ENCODE results near the gene CFAP61. TPM values are rescaled to one million over a fixed set of nuclear protein-coding genes. Genes with fewer than 3 reads are reported as not detected.
"Not testable (repeated sequence)": the region's sequence is repeated elsewhere in the genome, so short reads cannot be mapped to it uniquely, and the experiment has no call there.

Gene CFAP61
- polyA plus RNA-seq, 1 experiment, result not detected

- H3K4me3 ChIP-seq (ENCODE audit: low read depth, low read length), result no peak overlapping the region
- no peak for TF ChIP-seq CTCF (IDR thresholded peaks at IDR 0.05; ENCODE audit: insufficient read depth, low read depth, low read length)
- no peaks in the 10 kb centered on the region; the same call in 1 of the 2 replicates for H3K27me3 ChIP-seq (ENCODE audit: control insufficient read depth, insufficient read depth, low read length)
- no peaks in the 10 kb centered on the region for H3K36me3 ChIP-seq (ENCODE audit: control insufficient read depth, insufficient read depth, low read length)
- no peak for DNase-seq (ENCODE audit: low read depth)
- POLR2A ChIA-PET, result no interaction called here
- CTCF ChIA-PET, result no interaction called here
These were observed 50.5 kb downstream of the CFAP61 start for GRCh38 chr20:20102716-20103258.

GRCh38 chr20:20103486-20103885, 51.2 kb downstream of the CFAP61 start:
- no peak overlapping the region for H3K4me3 ChIP-seq (ENCODE audit: low read depth, low read length)
- no peak for TF ChIP-seq CTCF (IDR thresholded peaks at IDR 0.05; ENCODE audit: insufficient read depth, low read depth, low read length)
- POLR2A ChIA-PET, result no interaction called here
- no peaks in the 10 kb centered on the region for H3K36me3 ChIP-seq (ENCODE audit: control insufficient read depth, insufficient read depth, low read length)
- DNase-seq (ENCODE audit: low read depth), result no peak
- no peaks in the 10 kb centered on the region; the same call in 1 of the 2 replicates for H3K27me3 ChIP-seq (ENCODE audit: control insufficient read depth, insufficient read depth, low read length)
- CTCF ChIA-PET, result no interaction called here

GRCh38 chr20:20123187-20123586, 70.9 kb downstream of the CFAP61 start:
- DNase-seq (ENCODE audit: low read depth); H3K27me3 ChIP-seq (ENCODE audit: control insufficient read depth, insufficient read depth, low read length); H3K36me3 ChIP-seq (ENCODE audit: control insufficient read depth, insufficient read depth, low read length); CTCF ChIA-PET; POLR2A ChIA-PET; H3K4me3 ChIP-seq (ENCODE audit: low read depth, low read length): not testable (repeated sequence)

- ChIA-PET POLR2A (no interaction called here), CTCF (interaction anchor here (0.6 to 0.7 kb wide), 3 partner anchors 103 to 903 kb away, joined by 3 read pairs; no protein-coding TSS in a partner anchor)
- TF ChIP-seq CTCF (IDR thresholded peaks at IDR 0.05; ENCODE audit: insufficient read depth, low read depth, low read length), result peak; percentile 29; the same call in 1 of the 2 replicates
- H3K27me3 ChIP-seq (ENCODE audit: control insufficient read depth, insufficient read depth, low read length), result no peaks in the 10 kb centered on the region
- H3K36me3 ChIP-seq (ENCODE audit: control insufficient read depth, insufficient read depth, low read length), result no peaks in the 10 kb centered on the region
- DNase-seq (ENCODE audit: low read depth), result no peak
- H3K4me3 ChIP-seq (ENCODE audit: low read depth, low read length), result no peak overlapping the region
These were observed 78.1 kb downstream of the CFAP61 start for GRCh38 chr20:20130399-20130798.

- ChIA-PET CTCF (no interaction called here), POLR2A (no interaction called here)
- no peak for TF ChIP-seq CTCF (IDR thresholded peaks at IDR 0.05; ENCODE audit: insufficient read depth, low read depth, low read length)
- Histone ChIP-seq H3K4me3 (ENCODE audit: low read depth, low read length) (no peak overlapping the region), H3K36me3 (ENCODE audit: control insufficient read depth, insufficient read depth, low read length) (no peaks in the 10 kb centered on the region), H3K27me3 (ENCODE audit: control insufficient read depth, insufficient read depth, low read length) (peaks cover 2% of the 10 kb centered on the region; the same call in 1 of the 2 replicates)
- DNase-seq (ENCODE audit: low read depth), result no peak
These were observed 82.7 kb downstream of the CFAP61 start for GRCh38 chr20:20134941-20135575.

GRCh38 chr20:20136313-20136712, 84.0 kb downstream of the CFAP61 start:
- CTCF ChIA-PET, result no interaction called here
- TF ChIP-seq CTCF (IDR thresholded peaks at IDR 0.05; ENCODE audit: insufficient read depth, low read depth, low read length), result no peak

More at GRCh38 chr20:20136313-20136712, 84.0 kb downstream of the CFAP61 start:
- no peak overlapping the region for H3K4me3 ChIP-seq (ENCODE audit: low read depth, low read length)
- no peaks in the 10 kb centered on the region for H3K36me3 ChIP-seq (ENCODE audit: control insufficient read depth, insufficient read depth, low read length)
- DNase-seq (ENCODE audit: low read depth), result no peak
- POLR2A ChIA-PET, result no interaction called here
- H3K27me3 ChIP-seq (ENCODE audit: control insufficient read depth, insufficient read depth, low read length), result peaks cover 2% of the 10 kb centered on the region; the same call in 1 of the 2 replicates

All from BJ (cell line).